Measurements from ENCODE around the gene SOCS4.
"Not testable (repeated sequence)": the region's sequence is repeated elsewhere in the genome, so short reads cannot be mapped to it uniquely, and the experiment has no call there.

SOCS4 gene

GRCh38 chr14:55026793-55027561 is at the start of gene SOCS4, which contains the start of gene WDHD1:
Gene SOCS4, plus strand, starts transcription at chr14:55027236. Its CDS starts 15,806 bp downstream, at chr14:55043042.
Gene WDHD1, minus strand, starts transcription at chr14:55027099. Its CDS starts 312 bp downstream, at chr14:55026787.
- DNase-seq (ENCODE audit: low read depth, low spot score) = peak; percentile 83

- no peak for DNase-seq (ENCODE audit: low read depth, low spot score)
Observed at GRCh38 chr14:54979039-54979438, 48.0 kb upstream of the SOCS4 start.

GRCh38 chr14:54981698-54982097 is 45.3 kb upstream of the SOCS4 start:
- no peak for DNase-seq (ENCODE audit: low read depth, low spot score)

- no peak for DNase-seq (ENCODE audit: low read depth, low spot score)
Observed at GRCh38 chr14:54985156-54985555, 41.9 kb upstream of the SOCS4 start.

GRCh38 chr14:55000381-55000780 is 26.7 kb upstream of the SOCS4 start:
- no peak for DNase-seq (ENCODE audit: low read depth, low spot score)

GRCh38 chr14:55005071-55005470 is 22.0 kb upstream of the SOCS4 start:
- DNase-seq (ENCODE audit: low read depth, low spot score) = no peak

GRCh38 chr14:55015006-55015405 is 12.0 kb upstream of the SOCS4 start:
- DNase-seq (ENCODE audit: low read depth, low spot score) = no peak

- no peak for DNase-seq (ENCODE audit: low read depth, low spot score)
Observed at GRCh38 chr14:55019968-55020554, 7.0 kb upstream of the SOCS4 start.

GRCh38 chr14:55024365-55024764 is 2.7 kb upstream of the SOCS4 start:
- not testable (repeated sequence) for DNase-seq (ENCODE audit: low read depth, low spot score)

- DNase-seq (ENCODE audit: low read depth, low spot score) = no peak
Observed at GRCh38 chr14:55025948-55026347, 1.1 kb upstream of the SOCS4 start.

GRCh38 chr14:55026441-55026792 is 619 bp upstream of the SOCS4 start:
- DNase-seq (ENCODE audit: low read depth, low spot score) = no peak

- DNase-seq (ENCODE audit: low read depth, low spot score) = no peak
Observed at GRCh38 chr14:55028066-55028465, 1.0 kb downstream of the SOCS4 start.

- DNase-seq (ENCODE audit: low read depth, low spot score) = no peak
Observed at GRCh38 chr14:55028476-55028875, 1.4 kb downstream of the SOCS4 start.

GRCh38 chr14:55031190-55031589 is 4.2 kb downstream of the SOCS4 start:
- DNase-seq (ENCODE audit: low read depth, low spot score) = no peak

GRCh38 chr14:55037995-55038394 is 11.0 kb downstream of the SOCS4 start:
- not testable (repeated sequence) for DNase-seq (ENCODE audit: low read depth, low spot score)

- DNase-seq (ENCODE audit: low read depth, low spot score) = no peak
Observed at GRCh38 chr14:55038708-55039107, 11.7 kb downstream of the SOCS4 start.

GRCh38 chr14:55043528-55043927 is 16.5 kb downstream of the SOCS4 start:
- DNase-seq (ENCODE audit: low read depth, low spot score) = no peak

GRCh38 chr14:55045087-55045486 is 18.1 kb downstream of the SOCS4 start:
- no peak for DNase-seq (ENCODE audit: low read depth, low spot score)

GRCh38 chr14:55047301-55048053 is 20.4 kb downstream of the SOCS4 start:
- DNase-seq (ENCODE audit: low read depth, low spot score) = no peak

- no peak for DNase-seq (ENCODE audit: low read depth, low spot score)
Observed at GRCh38 chr14:55048900-55049436, 21.9 kb downstream of the SOCS4 start.

GRCh38 chr14:55051165-55051422 is 24.1 kb downstream of the SOCS4 start:
- DNase-seq (ENCODE audit: low read depth, low spot score) = no peak

- DNase-seq (ENCODE audit: low read depth, low spot score) = peak; percentile 72
Observed at GRCh38 chr14:55051423-55052268, 24.6 kb downstream of the SOCS4 start, which contains the start of gene MAPK1IP1L. Gene MAPK1IP1L, plus strand, starts transcription at chr14:55051647. Its CDS starts 10,037 bp downstream, at chr14:55061684.
